Osteoblast (primary cell): ENCODE data around the gene EDN2. TPM values are rescaled to one million over a fixed set of nuclear protein-coding genes. Genes with fewer than 3 reads are reported as not detected.

ENCODE experiments used
- DNase-seq: peaks from one replicate; pipeline ENCODE4 v3.0.0; 2011; ENCODE audit warnings: low spot score, mixed read lengths; ENCODE audit not compliant: insufficient read length; ENCODE audit errors: missing footprints
- H2AFZ ChIP-seq: 2 replicates; pipeline ENCODE4 v1.6.0; 2011; ENCODE audit warnings: mild to moderate bottlenecking, low read length
- H3K27ac ChIP-seq: 2 replicates; pipeline ENCODE4 v1.5.1; 2011; ENCODE audit warnings: mild to moderate bottlenecking, low read depth, low read length, moderate library complexity
- H3K27me3 ChIP-seq: 2 replicates; pipeline ENCODE4 v1.6.0; 2012; ENCODE audit warnings: mild to moderate bottlenecking, control low read depth, inconsistent platforms, low read length, moderate library complexity; ENCODE audit not compliant: insufficient read depth
- H3K36me3 ChIP-seq: 2 replicates; pipeline ENCODE4 v1.5.1; 2011; ENCODE audit warnings: mild to moderate bottlenecking, low read length, control low read depth, moderate library complexity; ENCODE audit not compliant: insufficient read depth
- H3K4me1 ChIP-seq: 2 replicates; pipeline ENCODE4 v1.5.1; 2011; ENCODE audit warnings: mild to moderate bottlenecking, low read length, control low read depth, moderate library complexity; ENCODE audit not compliant: insufficient read depth
- H3K4me2 ChIP-seq: 2 replicates; pipeline ENCODE4 v1.6.0; 2011; ENCODE audit warnings: mild to moderate bottlenecking, low read length; ENCODE audit not compliant: insufficient read depth
- H3K4me3 ChIP-seq: fragments of 200-600 bp; sonication (generic); 3 replicates; pipeline ENCODE4 v1.5.1; 2012; ENCODE audit warnings: mild to moderate bottlenecking, low read length, inconsistent platforms; ENCODE audit not compliant: insufficient read depth
- H3K79me2 ChIP-seq: 2 replicates; pipeline ENCODE4 v1.6.0; 2012; ENCODE audit warnings: mild to moderate bottlenecking, low read length, control low read depth, inconsistent platforms; ENCODE audit not compliant: insufficient read depth
- H3K9me3 ChIP-seq: 2 replicates; pipeline ENCODE4 v1.5.1; 2011; ENCODE audit warnings: low read depth, low read length, control low read depth
- H4K20me1 ChIP-seq: 2 replicates; pipeline ENCODE4 v1.6.0; 2012; ENCODE audit warnings: mild to moderate bottlenecking, low read length, control low read depth; ENCODE audit not compliant: insufficient read depth
- CTCF ChIP-seq: IDR thresholded peaks from 2 replicates; pipeline ENCODE4 v1.5.1; 2011; ENCODE audit warnings: mild to moderate bottlenecking, low read depth, low read length, moderate library complexity; ENCODE audit errors: extremely low read depth
- total RNA-seq: library from RNA; depleted of rRNA; stranded (reverse); fragments of >200 nt; gene quantifications from 2 replicates; pipeline ENCODE4 v1.2.3, GENCODE V29; 2012

EDN2 gene
- total RNA-seq, 1 donor: not detected

GRCh38 chr1:41525891-41526587, 41.6 kb upstream of the EDN2 start:
- Histone ChIP-seq H3K9me3 (no peaks in the 10 kb centered on the region), H2AFZ (no peak overlapping the region), H4K20me1 (peaks cover 9% of the 10 kb centered on the region), H3K79me2 (no peaks in the 10 kb centered on the region), H3K4me3 (no peak overlapping the region), H3K4me1 (no peaks in the 10 kb centered on the region), H3K36me3 (no peaks in the 10 kb centered on the region), H3K27ac (no peak overlapping the region), H3K4me2 (no peak overlapping the region), H3K27me3 (no peaks in the 10 kb centered on the region)
- no peak for TF ChIP-seq CTCF
- peak; percentile 51 for DNase-seq

GRCh38 chr1:41524676-41525675, 40.5 kb upstream of the EDN2 start:
- Histone ChIP-seq H4K20me1 (peaks cover 6% of the 10 kb centered on the region), H2AFZ (no peak overlapping the region), H3K4me2 (no peak overlapping the region), H3K4me1 (no peaks in the 10 kb centered on the region), H3K4me3 (no peak overlapping the region), H3K9me3 (no peaks in the 10 kb centered on the region), H3K27me3 (no peaks in the 10 kb centered on the region), H3K27ac (no peak overlapping the region), H3K79me2 (no peaks in the 10 kb centered on the region), H3K36me3 (no peaks in the 10 kb centered on the region)
- DNase-seq: peak; percentile 77
- no peak for TF ChIP-seq CTCF

- no peaks in the 10 kb centered on the region for H3K4me1 ChIP-seq
- peaks cover 6% of the 10 kb centered on the region for H4K20me1 ChIP-seq
- no peaks in the 10 kb centered on the region for H3K79me2 ChIP-seq
- H2AFZ ChIP-seq: no peak overlapping the region
- H3K27ac ChIP-seq: no peak overlapping the region
- TF ChIP-seq CTCF: no peak
- H3K36me3 ChIP-seq: no peaks in the 10 kb centered on the region
- H3K4me2 ChIP-seq: no peak overlapping the region
- no peak overlapping the region for H3K4me3 ChIP-seq
- peak; percentile 62 for DNase-seq
- no peaks in the 10 kb centered on the region for H3K9me3 ChIP-seq
- H3K27me3 ChIP-seq: no peaks in the 10 kb centered on the region
These were observed 39.6 kb upstream of the EDN2 start for GRCh38 chr1:41523949-41524675.
